Upper lobe of right lung (tissue), 1 donor: Measurements from ENCODE around the gene ATL2. TPM values are rescaled to one million over a fixed set of nuclear protein-coding genes. Genes with fewer than 3 reads are reported as not detected.

Experiments used
- ATAC-seq: fragments of 200-7000 bp; cut with Tn5 transposase; one replicate; pipeline ENCODE4 v1.9.1; 2020; ENCODE audit warnings: mild to moderate bottlenecking, moderate library complexity
- DNase-seq: peaks from one replicate; pipeline ENCODE4 v3.0.0-alpha.2; 2020
- H3K27ac ChIP-seq: fragments of 200-600 bp; one replicate; pipeline ENCODE4 v1.8.0; 2022
- H3K27me3 ChIP-seq: fragments of 200-600 bp; one replicate; pipeline ENCODE4 v1.8.0; 2022; ENCODE audit warnings: mild to moderate bottlenecking
- H3K36me3 ChIP-seq: fragments of 200-600 bp; one replicate; pipeline ENCODE4 v1.8.0; 2022
- H3K4me1 ChIP-seq: fragments of 200-600 bp; one replicate; pipeline ENCODE4 v1.8.0; 2022
- H3K4me3 ChIP-seq: fragments of 200-600 bp; one replicate; pipeline ENCODE4 v1.8.0; 2022; ENCODE audit warnings: mild to moderate bottlenecking
- H3K9me3 ChIP-seq: fragments of 200-600 bp; one replicate; pipeline ENCODE4 v1.8.0; 2022
- CTCF ChIP-seq: fragments of 200-600 bp; IDR thresholded peaks from one replicate; pipeline ENCODE4 v1.8.0; 2022; ENCODE audit warnings: antibody characterized with exemption
- intact Hi-C: fragments of 100-400 bp; cut with DNase I; formaldehyde crosslinking; loops from one replicate; pipeline ENCODE4 v1.11.0; 2022
- total RNA-seq: library from RNA; stranded (reverse); fragmentation: NEBNext Ultra II Directional; extraction: Animal tissue kit (Norgen Biotek cat#: 25700); gene quantifications from one replicate; pipeline ENCODE4 v1.2.1, GENCODE V29; 2021
- donor health status: DM: no; HTN: yes; CAD: no; lungs with severe emphysema.

Gene ATL2
- total RNA-seq, 1 donor from 2014 or later, result 69.1 TPM

GRCh38 chr2:38353402-38353801 is 23.7 kb downstream of the ATL2 start:
- intact Hi-C loops, result no loop called here
- no peak for DNase-seq

GRCh38 chr2:38352336-38352735 is 24.7 kb downstream of the ATL2 start:
- no peaks in the 10 kb centered on the region for H3K4me1 ChIP-seq
- no peaks in the 10 kb centered on the region for H3K27me3 ChIP-seq
- H3K36me3 ChIP-seq, result no peaks in the 10 kb centered on the region
- no peak for DNase-seq
- intact Hi-C loops, result no loop called here
- no peak overlapping the region for H3K27ac ChIP-seq
- no peak for ATAC-seq
- no peak for TF ChIP-seq CTCF
- H3K4me3 ChIP-seq, result no peak overlapping the region
- H3K9me3 ChIP-seq, result no peaks in the 10 kb centered on the region

More at GRCh38 chr2:38353402-38353801, 23.7 kb downstream of the ATL2 start:
- H3K27ac ChIP-seq, result no peak overlapping the region
- no peak for TF ChIP-seq CTCF
- H3K27me3 ChIP-seq, result no peaks in the 10 kb centered on the region
- no peaks in the 10 kb centered on the region for H3K4me1 ChIP-seq
- H3K36me3 ChIP-seq, result peaks cover 7% of the 10 kb centered on the region
- no peaks in the 10 kb centered on the region for H3K9me3 ChIP-seq
- no peak overlapping the region for H3K4me3 ChIP-seq
- ATAC-seq, result no peak

GRCh38 chr2:38345323-38346038 is 31.6 kb downstream of the ATL2 start:
- H3K27me3 ChIP-seq, result no peaks in the 10 kb centered on the region
- DNase-seq (no peak), ATAC-seq (no peak)
- H3K27ac ChIP-seq, result no peak overlapping the region
- H3K4me3 ChIP-seq, result no peak overlapping the region
- H3K9me3 ChIP-seq, result no peaks in the 10 kb centered on the region
- H3K36me3 ChIP-seq, result peaks cover 25% of the 10 kb centered on the region
- intact Hi-C loops, result no loop called here
- no peak for TF ChIP-seq CTCF
- H3K4me1 ChIP-seq, result no peaks in the 10 kb centered on the region

- peaks cover 25% of the 10 kb centered on the region for H3K36me3 ChIP-seq
- H3K4me1 ChIP-seq, result no peaks in the 10 kb centered on the region
- no peaks in the 10 kb centered on the region for H3K9me3 ChIP-seq
- H3K27me3 ChIP-seq, result no peaks in the 10 kb centered on the region
- no peak for DNase-seq
- H3K4me3 ChIP-seq, result no peak overlapping the region
- H3K27ac ChIP-seq, result no peak overlapping the region
- no peak for TF ChIP-seq CTCF
- intact Hi-C loops, result no loop called here
- no peak for ATAC-seq
These were observed 32.3 kb downstream of the ATL2 start for GRCh38 chr2:38344813-38345212.

- DNase-seq (no peak), ATAC-seq (no peak)
- intact Hi-C loops, result no loop called here
- TF ChIP-seq CTCF, result no peak
- no peaks in the 10 kb centered on the region for H3K4me1 ChIP-seq
- H3K27me3 ChIP-seq, result no peaks in the 10 kb centered on the region
- H3K4me3 ChIP-seq, result no peak overlapping the region
- H3K36me3 ChIP-seq, result peaks cover 25% of the 10 kb centered on the region
- no peaks in the 10 kb centered on the region for H3K9me3 ChIP-seq
- no peak overlapping the region for H3K27ac ChIP-seq
These were observed 33.9 kb downstream of the ATL2 start for GRCh38 chr2:38343212-38343611.

GRCh38 chr2:38336621-38337020 is 40.5 kb downstream of the ATL2 start:
- Histone ChIP-seq H3K9me3 (no peaks in the 10 kb centered on the region), H3K4me1 (no peaks in the 10 kb centered on the region), H3K4me3 (no peak overlapping the region), H3K27ac (no peak overlapping the region), H3K27me3 (no peaks in the 10 kb centered on the region), H3K36me3 (peaks cover 13% of the 10 kb centered on the region)
- intact Hi-C loops, result no loop called here
- no peak for DNase-seq
- no peak for ATAC-seq
- no peak for TF ChIP-seq CTCF
